Measurements from ENCODE around the gene IFT52.
A peak's percentile ranks its signal among the peaks of the same experiment; 100 is the strongest.
"Not testable (repeated sequence)": the region's sequence is repeated elsewhere in the genome, so short reads cannot be mapped to it uniquely, and the experiment has no call there.

The IFT52 gene

DNA sequence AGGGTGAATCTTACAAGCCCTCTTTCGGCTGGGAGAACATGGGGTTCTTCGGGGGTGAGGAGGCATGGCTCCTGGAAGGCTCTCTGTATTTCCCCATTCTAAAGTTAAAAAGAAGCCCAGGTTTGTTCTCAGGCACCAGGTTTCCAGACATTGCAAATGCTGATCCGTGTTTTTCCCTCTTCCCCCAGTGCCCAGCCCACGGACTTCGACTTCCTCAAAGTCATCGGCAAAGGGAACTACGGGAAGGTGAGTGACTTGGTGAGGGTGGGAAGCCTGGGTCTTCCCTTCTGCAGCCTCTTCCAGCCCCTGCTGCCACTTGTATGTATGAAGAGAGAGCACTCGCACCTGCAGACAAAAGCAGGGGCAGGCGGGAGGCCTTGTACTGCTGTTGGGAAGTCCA, 23.3 kb upstream of the IFT52 start:
- no peak for DNase-seq (ENCODE audit: low read depth in 2 of 2)

DNA sequence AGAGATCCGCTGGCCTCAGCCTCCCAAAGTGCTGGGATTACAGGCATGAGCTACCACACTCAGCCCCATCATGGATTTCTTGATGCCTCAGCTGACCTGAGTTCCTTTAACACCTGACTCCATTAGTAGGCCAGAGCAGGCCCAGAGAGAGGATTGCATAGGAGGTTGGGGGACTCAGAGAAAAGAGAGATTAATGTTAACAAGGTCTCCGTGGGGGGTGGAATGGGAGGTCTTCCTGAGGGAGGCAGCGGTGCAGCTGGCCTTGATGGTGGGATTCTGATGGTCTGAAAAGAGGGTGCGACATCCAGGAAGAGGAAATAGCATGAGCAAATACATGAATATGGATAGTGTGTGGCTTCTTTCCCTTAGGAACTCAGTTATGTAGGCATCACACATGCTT, 22.0 kb upstream of the IFT52 start:
- DNase-seq (ENCODE audit: low read depth in 2 of 2): no peak

DNA sequence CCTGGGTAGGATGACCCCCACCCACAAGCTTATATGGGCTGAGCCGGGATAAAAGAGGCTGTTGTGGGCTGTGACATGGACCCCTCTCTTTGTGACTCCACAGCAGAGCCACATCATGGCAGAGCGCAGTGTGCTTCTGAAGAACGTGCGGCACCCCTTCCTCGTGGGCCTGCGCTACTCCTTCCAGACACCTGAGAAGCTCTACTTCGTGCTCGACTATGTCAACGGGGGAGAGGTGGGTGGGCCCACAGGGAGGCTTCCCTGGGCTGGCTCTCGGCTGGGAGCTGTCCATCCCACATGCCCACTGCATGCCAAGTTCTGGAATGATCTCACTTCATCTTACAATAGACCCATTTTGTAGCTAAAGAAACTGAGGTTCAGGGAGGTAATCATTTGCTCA, 21.5 kb upstream of the IFT52 start:
- DNase-seq (ENCODE audit: low read depth in 2 of 2): no peak

DNA sequence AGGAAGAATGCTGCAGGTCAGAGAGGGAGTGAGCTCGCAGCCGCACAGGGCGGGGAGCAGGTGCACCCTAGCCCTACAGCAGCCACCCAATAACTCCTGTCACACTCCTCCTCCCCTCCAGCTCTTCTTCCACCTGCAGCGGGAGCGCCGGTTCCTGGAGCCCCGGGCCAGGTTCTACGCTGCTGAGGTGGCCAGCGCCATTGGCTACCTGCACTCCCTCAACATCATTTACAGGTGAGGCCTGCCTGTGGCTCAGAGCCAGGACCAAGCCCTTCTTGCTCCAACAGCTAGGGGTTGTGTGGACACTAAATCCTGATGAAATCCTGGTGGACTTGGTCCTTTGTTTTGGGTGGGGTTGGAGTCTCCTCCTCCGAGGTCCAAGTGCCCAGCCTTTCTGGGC, 20.2 kb upstream of the IFT52 start:
- no peak for DNase-seq (ENCODE audit: low read depth in 2 of 2)

DNA sequence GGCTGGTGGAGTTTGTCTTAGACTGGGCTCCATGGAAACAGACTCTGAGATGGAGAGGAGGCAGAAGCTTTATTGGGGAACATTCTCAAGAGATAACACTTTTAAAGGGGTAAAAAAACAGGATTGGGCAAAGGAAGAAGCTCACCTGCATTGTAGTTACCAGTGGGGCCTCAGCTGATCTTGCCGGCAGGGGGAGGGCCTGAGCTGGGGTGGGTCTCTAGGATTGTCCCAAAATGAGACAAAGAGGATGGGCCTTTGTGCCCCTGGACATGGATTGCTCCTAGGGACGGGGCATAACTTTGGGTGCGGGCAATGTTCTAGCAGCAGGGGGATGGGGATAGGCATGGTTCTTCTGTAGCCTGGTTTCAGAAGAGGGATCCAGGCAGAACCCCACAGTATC, 19.4 kb upstream of the IFT52 start:
- DNase-seq (ENCODE audit: low read depth in 2 of 2): no peak

DNA sequence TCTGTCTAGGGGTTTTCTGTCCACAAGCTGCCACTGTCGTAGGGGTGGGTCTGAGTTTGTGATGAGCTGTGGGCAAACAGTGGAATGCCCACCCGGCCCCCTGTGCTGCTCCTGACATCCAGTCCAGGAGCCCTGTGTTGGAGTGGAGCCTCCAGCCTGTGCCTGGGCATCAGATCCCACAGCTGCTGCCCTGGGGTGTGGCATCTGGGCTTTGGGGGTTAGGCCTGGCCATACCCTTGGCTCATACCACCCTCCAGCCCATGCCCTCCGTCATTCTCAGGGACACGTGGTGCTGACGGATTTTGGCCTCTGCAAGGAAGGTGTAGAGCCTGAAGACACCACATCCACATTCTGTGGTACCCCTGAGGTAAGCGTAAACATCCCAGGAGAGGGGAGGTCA, 19.0 kb upstream of the IFT52 start:
- DNase-seq (ENCODE audit: low read depth in 2 of 2): no peak

DNA sequence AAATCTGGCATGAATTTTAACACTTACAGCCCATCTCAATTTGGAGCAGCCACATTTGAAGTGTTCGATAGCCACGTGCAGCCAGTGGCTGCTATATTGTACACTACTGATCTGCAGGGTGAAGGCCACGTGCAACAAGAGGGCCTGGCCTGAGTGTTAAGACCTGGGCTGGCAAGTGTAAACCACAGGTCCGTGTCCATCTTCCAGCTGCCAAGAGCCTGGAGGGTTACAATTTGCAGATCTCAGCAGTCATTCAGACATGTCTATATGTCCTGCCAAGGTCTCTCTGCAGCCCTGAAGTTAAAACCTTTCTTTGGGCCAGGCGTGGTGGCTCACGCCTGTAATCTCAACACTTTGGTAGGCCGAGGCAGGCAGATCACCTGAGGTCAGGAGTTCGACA, 17.8 kb upstream of the IFT52 start:
- no peak for DNase-seq (ENCODE audit: low read depth in 2 of 2)

DNA sequence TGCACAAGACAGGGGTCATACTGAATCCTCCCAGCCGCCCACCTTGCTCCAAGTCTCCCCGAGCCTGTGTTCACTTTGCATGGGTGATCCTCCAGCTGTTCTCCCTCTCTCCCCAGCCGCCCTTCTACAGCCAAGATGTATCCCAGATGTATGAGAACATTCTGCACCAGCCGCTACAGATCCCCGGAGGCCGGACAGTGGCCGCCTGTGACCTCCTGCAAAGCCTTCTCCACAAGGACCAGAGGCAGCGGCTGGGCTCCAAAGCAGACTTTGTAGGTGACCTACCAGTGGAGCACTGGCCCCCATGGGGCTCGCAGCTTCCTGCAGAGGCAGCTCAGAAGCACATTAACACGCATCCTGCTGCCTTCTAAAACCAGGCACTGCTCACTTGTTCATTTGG, 14.6 kb upstream of the IFT52 start:
- no peak for DNase-seq (ENCODE audit: low read depth in 2 of 2)

DNA sequence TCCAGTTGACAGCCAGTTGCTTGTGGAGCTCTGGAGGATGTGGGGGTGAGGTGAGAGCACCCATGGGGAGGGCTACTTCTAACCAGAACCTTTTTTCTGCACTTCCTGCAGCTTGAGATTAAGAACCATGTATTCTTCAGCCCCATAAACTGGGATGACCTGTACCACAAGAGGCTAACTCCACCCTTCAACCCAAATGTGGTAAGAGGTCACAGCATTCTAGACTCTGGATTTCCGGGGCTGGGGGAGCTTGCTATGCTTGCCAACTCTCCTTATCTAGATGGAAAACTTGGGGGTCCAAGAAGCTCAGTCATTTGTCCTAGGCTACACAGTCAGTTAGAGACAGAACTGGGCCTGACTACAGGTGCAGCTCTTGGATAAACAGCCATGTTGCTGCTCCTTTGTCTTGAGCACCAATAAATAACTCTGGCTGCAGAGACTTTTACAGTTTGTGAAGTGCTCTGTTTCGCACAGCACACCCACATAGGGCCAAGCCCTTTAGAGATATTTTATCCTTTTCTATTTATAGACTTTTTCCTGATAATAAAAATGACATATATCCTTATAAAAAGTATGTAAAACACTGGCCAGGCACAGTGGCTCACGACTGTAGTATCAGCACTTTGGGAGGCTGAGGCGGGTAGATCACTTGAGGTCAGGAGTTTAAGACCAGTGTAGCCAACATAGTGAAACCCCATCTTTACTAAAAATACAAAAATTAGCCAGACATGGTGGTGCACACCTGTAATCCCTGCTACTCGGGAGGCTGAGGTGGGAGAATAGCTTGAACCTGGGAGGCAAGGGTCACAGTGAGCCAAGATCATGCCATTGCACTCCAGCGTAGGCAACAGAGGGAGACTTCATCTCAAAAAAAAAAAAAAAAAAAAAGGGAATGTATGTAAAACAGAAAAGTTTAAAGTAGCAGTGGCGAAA, 10.6 kb upstream of the IFT52 start:
- no peak for DNase-seq (ENCODE audit: low read depth in 2 of 2)

DNA sequence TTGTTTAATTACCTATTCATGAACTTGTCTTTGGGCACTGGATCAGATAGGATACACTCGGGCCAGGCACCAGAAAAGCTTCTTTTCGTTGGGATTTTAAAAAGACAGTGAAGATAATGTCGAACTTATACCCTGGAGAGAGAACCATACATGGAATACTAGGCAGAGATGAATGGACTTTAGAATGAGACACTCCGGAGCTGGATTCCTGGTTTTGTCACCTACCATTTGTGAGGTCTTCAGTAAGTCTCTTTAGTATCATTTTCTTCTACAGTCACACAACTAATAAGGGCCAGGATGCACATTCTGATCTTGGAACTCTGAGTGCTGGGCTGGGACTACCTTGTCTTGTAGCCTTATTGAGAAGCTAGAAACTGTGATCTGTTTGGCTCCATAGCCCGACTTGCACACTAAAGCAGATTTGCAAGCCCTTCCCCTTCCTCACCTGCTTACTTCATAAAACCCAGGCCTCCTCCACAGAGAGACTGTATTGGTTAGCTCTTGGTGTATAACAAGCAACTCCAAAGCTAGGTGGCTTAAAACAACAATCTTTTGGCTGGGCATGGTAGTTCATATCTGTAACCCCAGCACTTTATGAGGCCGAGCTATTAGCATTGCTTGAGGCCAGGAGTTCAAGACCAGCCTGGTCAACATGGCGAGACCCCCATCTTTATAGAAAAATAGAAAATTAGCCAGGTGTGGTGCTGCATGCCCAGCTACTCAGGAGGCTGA, 7.4 kb upstream of the IFT52 start:
- DNase-seq (ENCODE audit: low read depth in 2 of 2): no peak

DNA sequence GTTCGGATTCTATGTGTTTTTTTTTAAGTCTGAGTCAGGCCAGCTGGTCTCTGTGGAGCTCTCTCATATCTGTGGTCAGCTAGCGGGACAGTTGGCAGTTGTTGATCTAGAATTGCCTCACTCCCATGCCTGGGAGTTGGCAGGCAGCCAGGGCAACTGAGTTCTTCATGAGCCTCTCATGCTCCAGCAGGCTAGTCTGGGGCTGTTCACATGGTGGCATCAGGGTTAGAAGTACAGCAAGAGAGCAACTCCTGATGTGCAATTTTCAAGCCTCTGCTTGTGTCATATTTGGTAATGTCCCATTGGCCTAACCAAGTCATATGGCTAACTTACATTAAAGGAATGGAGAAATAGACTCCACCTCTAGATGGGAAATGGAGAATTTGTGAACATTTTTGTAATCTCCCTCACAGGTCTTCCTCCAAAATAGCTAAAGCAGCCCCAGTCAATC, 6.7 kb upstream of the IFT52 start:
- DNase-seq (ENCODE audit: low read depth in 2 of 2): no peak

DNA sequence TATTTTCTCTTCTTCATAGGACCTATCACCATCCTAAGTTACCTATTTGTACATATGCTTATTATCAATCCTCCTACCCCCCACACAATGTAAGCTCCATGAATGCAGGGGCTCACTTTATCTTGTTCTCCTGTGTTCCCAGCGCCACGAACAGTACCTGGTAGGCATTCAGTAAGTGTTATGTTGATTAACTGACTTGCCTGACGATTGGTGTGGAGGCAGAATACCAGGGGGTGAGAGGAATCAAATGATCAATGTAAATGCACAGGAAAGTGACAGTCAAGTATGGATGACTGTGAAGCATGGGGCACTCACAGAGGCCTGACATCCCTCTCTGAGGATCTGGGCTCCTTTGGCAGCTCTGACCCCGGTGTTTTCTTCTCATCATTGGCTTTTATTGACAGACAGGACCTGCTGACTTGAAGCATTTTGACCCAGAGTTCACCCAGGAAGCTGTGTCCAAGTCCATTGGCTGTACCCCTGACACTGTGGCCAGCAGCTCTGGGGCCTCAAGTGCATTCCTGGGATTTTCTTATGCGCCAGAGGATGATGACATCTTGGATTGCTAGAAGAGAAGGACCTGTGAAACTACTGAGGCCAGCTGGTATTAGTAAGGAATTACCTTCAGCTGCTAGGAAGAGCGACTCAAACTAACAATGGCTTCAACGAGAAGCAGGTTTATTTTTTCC, 6.1 kb upstream of the IFT52 start:
- no peak for DNase-seq (ENCODE audit: low read depth in 2 of 2)

DNA sequence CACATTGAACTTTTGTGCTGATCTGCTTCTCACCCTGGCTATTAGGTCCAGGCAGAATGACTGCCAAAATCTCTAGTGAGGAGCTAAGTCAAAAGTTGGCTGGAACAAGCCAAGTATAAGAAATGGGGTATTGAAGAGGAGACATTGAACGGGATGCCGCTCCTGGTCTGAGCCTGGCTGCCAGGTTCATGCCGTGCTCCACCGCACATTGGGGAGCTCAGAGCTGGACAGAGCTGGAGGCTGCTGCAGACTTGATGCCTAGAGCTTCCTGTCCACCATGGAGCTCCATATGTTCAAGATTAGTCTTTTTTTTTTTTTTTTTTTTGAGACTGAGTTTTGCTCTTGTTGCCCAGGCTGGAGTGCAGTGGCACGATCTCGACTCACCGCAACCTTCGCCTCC, 4.1 kb upstream of the IFT52 start:
- DNase-seq (ENCODE audit: low read depth in 2 of 2): no peak

DNA sequence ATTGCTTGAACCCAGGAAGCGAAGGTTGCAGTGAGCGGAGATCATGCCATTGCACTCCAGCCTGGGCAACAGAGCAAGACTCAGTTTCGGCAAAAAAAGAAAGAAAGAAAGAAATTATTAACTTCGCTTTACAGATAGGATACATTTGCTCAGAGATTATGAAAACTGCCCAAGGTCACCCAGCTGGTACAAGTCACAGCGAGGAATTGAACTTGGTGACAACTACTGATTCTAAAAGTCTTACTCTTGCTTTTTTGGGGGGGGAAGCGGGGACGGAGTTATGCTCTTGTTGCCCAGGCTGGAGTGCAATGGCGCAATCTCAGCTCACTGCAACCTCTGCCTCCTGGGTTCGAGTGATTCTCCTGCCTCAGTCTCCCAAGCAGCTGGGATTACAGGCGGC, 2.2 kb upstream of the IFT52 start:
- DNase-seq (ENCODE audit: low read depth in 2 of 2): not testable (repeated sequence)

DNA sequence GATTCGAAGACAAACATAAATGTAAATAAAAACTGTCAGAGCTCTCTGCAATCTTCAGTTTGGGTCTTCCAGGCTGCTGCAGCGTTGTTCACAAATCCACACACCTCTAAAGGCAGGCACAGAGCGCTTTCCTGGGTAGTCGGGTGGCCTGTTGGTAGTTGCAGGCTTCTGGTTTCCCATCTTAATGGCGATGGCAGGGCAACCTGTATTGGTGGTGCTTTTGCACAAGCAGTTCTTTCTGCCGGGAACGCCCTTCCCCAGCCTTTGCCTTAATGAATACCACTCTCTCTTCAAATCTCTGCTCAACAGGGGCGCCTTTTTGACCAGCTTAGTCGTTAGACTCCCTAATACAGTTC, 723 bp upstream of the IFT52 start:
- DNase-seq (ENCODE audit: low read depth in 2 of 2): peak in 1 of 2 donors; percentile 1

DNA sequence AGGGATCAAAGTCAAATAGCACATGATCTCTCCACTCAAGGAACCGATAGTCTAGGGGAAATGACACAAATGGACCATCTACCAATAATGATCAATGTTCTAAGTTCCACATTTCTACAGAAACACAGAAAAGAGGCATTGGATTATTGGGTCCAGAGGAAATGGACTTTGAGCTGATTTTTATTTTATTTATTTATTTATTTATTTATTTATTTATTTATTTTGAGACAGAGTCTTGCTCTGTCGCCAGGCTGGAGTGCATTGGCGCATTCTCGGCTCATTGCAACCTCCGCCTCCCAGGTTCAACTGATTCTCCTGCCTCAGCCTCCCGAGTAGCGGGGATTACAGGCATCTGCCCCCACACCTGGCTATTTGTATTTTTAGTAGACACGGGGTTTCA, 11.2 kb downstream of the IFT52 start:
- not testable (repeated sequence) for DNase-seq (ENCODE audit: low read depth in 2 of 2)

DNA sequence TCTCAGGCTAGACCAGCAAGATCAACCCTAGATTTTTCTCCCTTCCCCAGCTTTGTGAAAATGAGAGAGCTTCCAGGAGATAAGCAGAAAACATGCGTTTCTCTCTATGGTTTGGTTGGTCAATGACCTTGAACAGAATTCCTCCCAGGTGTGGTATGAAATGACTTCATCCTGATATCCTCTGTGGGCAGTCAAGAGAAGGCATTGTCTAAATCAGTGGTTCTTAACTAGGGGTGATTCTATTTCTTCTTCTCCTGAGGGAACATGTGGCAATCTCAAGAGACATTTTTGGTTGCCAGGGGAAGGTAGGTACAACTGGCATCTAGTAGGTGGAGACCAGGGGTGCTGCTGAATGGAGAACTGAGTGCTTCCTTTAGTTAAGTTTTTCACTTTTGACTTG, 12.4 kb downstream of the IFT52 start:
- no peak for DNase-seq (ENCODE audit: low read depth in 2 of 2)

DNA sequence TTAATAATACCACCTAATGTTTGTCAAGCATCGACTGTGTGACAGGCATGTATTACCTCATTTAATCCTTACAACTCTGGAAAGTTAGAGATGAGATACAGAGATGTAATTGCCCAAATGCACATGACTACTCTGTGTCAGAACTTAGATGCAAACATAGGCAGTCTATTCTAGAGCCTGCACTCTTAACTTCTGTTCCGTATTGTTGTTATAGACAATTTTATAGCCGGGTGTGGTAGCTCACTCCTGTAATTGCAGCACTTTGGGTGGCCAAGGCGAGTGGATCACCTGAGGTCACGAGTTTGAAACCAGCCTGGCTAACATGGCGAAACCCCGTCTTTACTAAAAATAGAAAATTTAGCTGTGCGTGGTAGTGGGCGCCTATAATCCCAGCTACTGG, 15.0 kb downstream of the IFT52 start:
- DNase-seq (ENCODE audit: low read depth in 2 of 2): no peak

DNA sequence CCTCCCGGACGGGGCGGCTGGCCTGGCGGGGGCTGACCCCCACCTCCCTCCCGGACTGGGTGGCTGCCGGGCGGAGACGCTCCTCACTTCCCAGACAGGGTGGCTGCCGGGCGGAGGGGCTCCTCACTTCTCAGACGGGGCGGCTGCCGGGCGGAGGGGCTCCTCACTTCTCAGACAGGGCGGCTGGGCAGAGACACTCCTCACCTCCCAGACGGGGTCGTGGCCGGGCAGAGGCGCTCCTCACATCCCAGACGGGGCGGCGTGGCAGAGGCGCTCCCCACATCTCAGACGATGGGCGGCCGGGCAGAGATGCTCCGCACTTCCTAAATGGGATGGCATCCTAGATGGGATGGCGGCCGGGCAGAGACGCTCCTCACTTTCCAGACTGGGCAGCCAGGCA, 16.5 kb downstream of the IFT52 start:
- not testable (repeated sequence) for DNase-seq (ENCODE audit: low read depth in 2 of 2)

DNA sequence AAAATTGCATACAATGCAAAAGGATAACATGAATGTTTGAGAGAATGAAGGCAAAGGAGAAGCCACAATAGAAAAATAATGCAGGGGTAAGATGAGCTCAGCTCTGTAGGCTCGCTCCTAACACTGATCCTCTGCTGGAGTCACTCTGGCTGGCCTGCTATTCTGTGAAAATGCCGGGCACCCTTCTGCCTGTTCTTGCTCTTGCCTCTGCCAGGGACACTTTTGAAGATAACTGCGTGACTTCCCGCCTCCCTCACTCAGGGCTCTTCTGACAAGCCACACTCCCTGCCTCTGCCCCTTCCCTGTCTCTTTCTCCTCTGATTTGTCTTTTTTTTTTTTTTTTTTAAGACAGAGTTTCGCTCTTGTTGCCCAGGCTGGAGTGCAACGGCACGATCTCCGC, 40.9 kb downstream of the IFT52 start:
- no peak for DNase-seq (ENCODE audit: low read depth in 2 of 2)

DNA sequence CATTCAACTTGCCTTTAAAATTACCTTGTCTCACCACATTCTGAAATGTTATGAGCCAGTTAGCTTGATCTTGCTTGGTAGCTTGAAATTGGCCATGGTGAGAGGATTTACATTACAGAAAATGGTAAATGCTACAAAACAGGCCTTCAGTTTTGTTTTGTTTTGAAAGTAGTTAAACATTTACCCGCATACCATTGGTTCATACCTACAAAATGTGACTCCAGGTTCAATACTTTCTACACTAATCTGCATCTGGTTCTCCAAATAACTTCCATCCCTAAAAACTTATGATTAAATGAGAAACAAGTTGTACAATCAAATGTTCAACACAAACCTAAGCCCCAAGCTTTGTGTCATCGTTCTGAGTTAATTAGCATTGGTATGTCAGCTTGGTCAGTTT, 45.7 kb downstream of the IFT52 start:
- DNase-seq (ENCODE audit: low read depth in 2 of 2): no peak

DNA sequence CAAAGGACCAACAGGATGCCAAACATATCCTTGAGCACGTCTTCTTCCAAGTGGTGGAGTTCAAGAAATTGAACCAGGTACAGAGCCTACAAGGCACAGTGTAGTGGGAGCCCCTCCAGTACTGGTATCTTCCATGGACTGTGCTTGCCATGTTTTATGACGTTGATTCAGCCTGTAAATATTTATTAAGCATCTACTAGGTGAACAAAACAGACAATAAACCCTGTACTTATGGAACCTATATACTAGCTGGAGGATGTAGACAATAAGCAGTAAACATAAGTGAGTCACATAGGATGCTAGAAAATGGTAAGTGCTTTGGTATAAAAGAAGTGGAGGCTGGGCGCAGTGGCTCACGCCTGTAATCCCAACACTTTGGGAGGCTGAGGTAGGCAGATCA, 51.8 kb downstream of the IFT52 start:
- DNase-seq (ENCODE audit: low read depth in 2 of 2): no peak
